DOHH2 (cell line): ENCODE measurements around the gene PDE6D.

ENCODE experiments used
- H3F3A ChIP-seq: fragments of 200-600 bp; sonication (generic), shearing (Covaris generic); 2 replicates; pipeline ENCODE4 v1.6.0; 2016; ENCODE audit warnings: antibody characterized with exemption, mild to moderate bottlenecking; ENCODE audit not compliant: control insufficient read depth, insufficient read depth
- H3K27ac ChIP-seq: fragments of 200-600 bp; sonication (generic); 2 replicates; pipeline ENCODE4 v1.5.1; 2014; ENCODE audit warnings: low read depth, mild to moderate bottlenecking, low read length, moderate library complexity
- H3K27me3 ChIP-seq: fragments of 200-600 bp; sonication (generic); 2 replicates; pipeline ENCODE4 v1.6.1; 2014; ENCODE audit warnings: mild to moderate bottlenecking, low read length, mixed read lengths; ENCODE audit not compliant: control insufficient read depth
- H3K36me3 ChIP-seq: fragments of 200-600 bp; sonication (generic); 2 replicates; pipeline ENCODE4 v1.6.1; 2014; ENCODE audit warnings: mild to moderate bottlenecking, low read length, moderate library complexity, mixed read lengths; ENCODE audit not compliant: control insufficient read depth
- H3K4me1 ChIP-seq: fragments of 200-600 bp; sonication (generic); 2 replicates; pipeline ENCODE4 v1.6.1; 2014; ENCODE audit warnings: mild to moderate bottlenecking, low read length, mixed read lengths; ENCODE audit not compliant: control insufficient read depth
- H3K4me2 ChIP-seq: fragments of 200-600 bp; sonication (generic); 2 replicates; pipeline ENCODE4 v1.6.0; 2014; ENCODE audit warnings: mild to moderate bottlenecking, low read length, moderate library complexity
- H3K4me3 ChIP-seq: fragments of 200-600 bp; sonication (generic); 2 replicates; pipeline ENCODE4 v1.5.1; 2014; ENCODE audit warnings: mild to moderate bottlenecking, low read length, mixed read lengths
- H3K79me2 ChIP-seq: fragments of 200-600 bp; sonication (generic); 2 replicates; pipeline ENCODE4 v1.6.1; 2014; ENCODE audit warnings: mild to moderate bottlenecking, low read length, mixed read lengths; ENCODE audit not compliant: control insufficient read depth
- H3K9me2 ChIP-seq: fragments of 200-600 bp; sonication (generic); replicated peaks from 2 replicates; pipeline ENCODE4 v1.6.1; 2014; ENCODE audit warnings: mild to moderate bottlenecking, low read length, mixed read lengths; ENCODE audit not compliant: control insufficient read depth
- H3K9me3 ChIP-seq: fragments of 200-600 bp; sonication (generic); 2 replicates; pipeline ENCODE4 v1.6.1; 2014; ENCODE audit warnings: antibody characterized with exemption, low read length, mixed read lengths; ENCODE audit not compliant: control insufficient read depth, insufficient read depth
- H4K20me1 ChIP-seq: fragments of 200-600 bp; sonication (generic); 2 replicates; pipeline ENCODE4 v1.6.0; 2014; ENCODE audit warnings: low read depth, mild to moderate bottlenecking, antibody characterized with exemption, low read length, moderate library complexity; ENCODE audit not compliant: control insufficient read depth, insufficient read depth
- EZH2phosphoT487 ChIP-seq: fragments of 200-600 bp; sonication (generic); IDR thresholded peaks from 2 replicates; pipeline ENCODE4 v1.6.1; 2017; ENCODE audit warnings: borderline replicate concordance, mild to moderate bottlenecking, antibody characterized with exemption, low read length, moderate library complexity, mixed read lengths
- TF ChIP-seq, protein P1 (sequence below): fragments of 200-600 bp; sonication (generic); IDR thresholded peaks from one replicate; pipeline ENCODE4 v1.5.1; 2014; ENCODE audit warnings: antibody characterized with exemption, mild to moderate bottlenecking, low read depth, low read length; ENCODE audit not compliant: poor library complexity, severe bottlenecking

Gene PDE6D

DNA sequence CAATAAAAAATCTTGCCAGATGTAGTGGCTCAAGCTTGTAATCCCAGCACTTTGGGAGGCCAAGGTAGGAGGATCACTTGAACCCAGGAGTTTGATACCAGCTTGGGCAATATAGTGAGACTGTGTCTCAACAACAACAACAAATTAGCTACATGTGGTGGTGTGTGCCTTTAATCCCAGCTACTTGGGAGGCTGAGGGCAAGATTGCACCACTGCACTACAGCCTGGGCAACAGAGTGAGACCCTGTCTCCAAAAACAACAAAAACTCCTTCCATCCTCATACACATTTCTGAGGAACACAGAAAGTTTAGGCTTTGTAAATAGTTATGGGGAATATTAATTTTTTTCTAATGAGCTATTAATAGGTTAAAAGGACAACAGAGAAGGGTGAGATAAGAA lies 17.0 kb downstream of the PDE6D start:
- H3K4me2 ChIP-seq, result no peak overlapping the region
- H3K27ac ChIP-seq, result no peak overlapping the region
- peaks cover 7% of the 10 kb centered on the region for H3K4me1 ChIP-seq

GRCh38 chr2:231761735-231762134 lies 19.3 kb downstream of the PDE6D start:
- Histone ChIP-seq H3F3A (no peaks in the 10 kb centered on the region), H3K4me2 (no peak overlapping the region)

More for the DNA sequence above, 17.0 kb downstream of the PDE6D start:
- TF ChIP-seq, protein P1, sequence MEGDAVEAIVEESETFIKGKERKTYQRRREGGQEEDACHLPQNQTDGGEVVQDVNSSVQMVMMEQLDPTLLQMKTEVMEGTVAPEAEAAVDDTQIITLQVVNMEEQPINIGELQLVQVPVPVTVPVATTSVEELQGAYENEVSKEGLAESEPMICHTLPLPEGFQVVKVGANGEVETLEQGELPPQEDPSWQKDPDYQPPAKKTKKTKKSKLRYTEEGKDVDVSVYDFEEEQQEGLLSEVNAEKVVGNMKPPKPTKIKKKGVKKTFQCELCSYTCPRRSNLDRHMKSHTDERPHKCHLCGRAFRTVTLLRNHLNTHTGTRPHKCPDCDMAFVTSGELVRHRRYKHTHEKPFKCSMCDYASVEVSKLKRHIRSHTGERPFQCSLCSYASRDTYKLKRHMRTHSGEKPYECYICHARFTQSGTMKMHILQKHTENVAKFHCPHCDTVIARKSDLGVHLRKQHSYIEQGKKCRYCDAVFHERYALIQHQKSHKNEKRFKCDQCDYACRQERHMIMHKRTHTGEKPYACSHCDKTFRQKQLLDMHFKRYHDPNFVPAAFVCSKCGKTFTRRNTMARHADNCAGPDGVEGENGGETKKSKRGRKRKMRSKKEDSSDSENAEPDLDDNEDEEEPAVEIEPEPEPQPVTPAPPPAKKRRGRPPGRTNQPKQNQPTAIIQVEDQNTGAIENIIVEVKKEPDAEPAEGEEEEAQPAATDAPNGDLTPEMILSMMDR, result no peak
- no peak for TF ChIP-seq EZH2phosphoT487
- H3F3A ChIP-seq, result no peaks in the 10 kb centered on the region
- peaks cover 4% of the 10 kb centered on the region for H3K79me2 ChIP-seq
- H3K36me3 ChIP-seq, result no peaks in the 10 kb centered on the region
- H3K27me3 ChIP-seq, result no peaks in the 10 kb centered on the region
- no peaks in the 10 kb centered on the region for H3K9me3 ChIP-seq
- H3K4me3 ChIP-seq, result no peak overlapping the region
- no peaks in the 10 kb centered on the region for H3K9me2 ChIP-seq
- peaks cover 6% of the 10 kb centered on the region; the same call in 1 of the 2 replicates for H4K20me1 ChIP-seq

GRCh38 chr2:231752061-231752460 lies 29.0 kb downstream of the PDE6D start:
- H3K36me3 ChIP-seq, result no peaks in the 10 kb centered on the region
- no peaks in the 10 kb centered on the region for H3K9me2 ChIP-seq
- no peak overlapping the region for H3K4me3 ChIP-seq
- H3K9me3 ChIP-seq, result no peaks in the 10 kb centered on the region
- no peaks in the 10 kb centered on the region for H4K20me1 ChIP-seq
- H3K79me2 ChIP-seq, result no peaks in the 10 kb centered on the region
- no peaks in the 10 kb centered on the region for H3F3A ChIP-seq
- 0 out of 2 replicates have a peak, but pooled peaks cover 3% of the 10 kb centered on the region for H3K4me1 ChIP-seq
- no peak for TF ChIP-seq EZH2phosphoT487
- TF ChIP-seq, protein P1, result no peak
- no peak overlapping the region for H3K4me2 ChIP-seq
- no peaks in the 10 kb centered on the region for H3K27me3 ChIP-seq
- H3K27ac ChIP-seq, result no peak overlapping the region

More at GRCh38 chr2:231761735-231762134, 19.3 kb downstream of the PDE6D start:
- H3K9me2 ChIP-seq, result no peaks in the 10 kb centered on the region
- TF ChIP-seq, protein P1, result no peak
- no peak for TF ChIP-seq EZH2phosphoT487
- H3K4me3 ChIP-seq, result no peak overlapping the region
- peaks cover 6% of the 10 kb centered on the region; the same call in 1 of the 2 replicates for H4K20me1 ChIP-seq
- H3K9me3 ChIP-seq, result no peaks in the 10 kb centered on the region
- H3K79me2 ChIP-seq, result peaks cover 4% of the 10 kb centered on the region
- H3K27ac ChIP-seq, result no peak overlapping the region
- no peaks in the 10 kb centered on the region for H3K27me3 ChIP-seq
- H3K4me1 ChIP-seq, result peaks cover 7% of the 10 kb centered on the region
- H3K36me3 ChIP-seq, result no peaks in the 10 kb centered on the region
